Adrenal gland (tissue), 12 donors: ENCODE data around the gene NHERF1. TPM values are rescaled to one million over a fixed set of nuclear protein-coding genes. Genes with fewer than 3 reads are reported as not detected.

ENCODE experiments used
- DNase-seq, 7 donors: peaks; one replicate each; pipeline ENCODE4 v3.0.0-alpha.2; 2019 to 2020
- H3K27ac ChIP-seq, 5 donors: fragments of 200-600 bp; sonication (generic) in 4 of 5; 1 replicate in 3 of 5; 2 replicates in 2 of 5; pipeline versions ENCODE4 v1.5.1 to v1.8.0; 2016 to 2020; ENCODE audit warnings: mild to moderate bottlenecking in 1 of 5
- H3K27me3 ChIP-seq: fragments of 200-600 bp; 2 replicates; pipeline ENCODE4 v1.8.0; 2021
- H3K36me3 ChIP-seq, 2 donors: fragments of 200-600 bp; replicated peaks in 1 of 2; 1 replicate in 1 of 2; 2 replicates in 1 of 2; pipeline versions ENCODE4 v1.5.1 to v1.8.0; 2018 to 2022
- H3K4me1 ChIP-seq, 2 donors: fragments of 200-600 bp; replicated peaks in 1 of 2; 1 replicate in 1 of 2; 2 replicates in 1 of 2; pipeline versions ENCODE4 v1.5.1 to v1.8.0; 2018 to 2021
- H3K4me3 ChIP-seq, 4 donors: fragments of 200-600 bp; sonication (generic) in 3 of 4; one replicate each; pipeline ENCODE4 v1.5.1; 2016 to 2018
- H3K9me3 ChIP-seq, 3 donors: fragments of 200-600 bp; sonication (generic) in 1 of 3; replicated peaks in 1 of 3; 1 replicate in 2 of 3; 2 replicates in 1 of 3; pipeline versions ENCODE4 v1.5.1 to v1.8.0; 2016 to 2021
- POLR2A ChIP-seq, 2 donors: fragments of 450-650 bp; IDR thresholded peaks; one replicate each; pipeline ENCODE4 v1.6.1; 2017; ENCODE audit warnings: antibody characterized with exemption in 2 of 2, mild to moderate bottlenecking in 2 of 2, moderate library complexity in 1 of 2
- WGBS, 4 donors: extraction: QIAGEN DNeasy Blood & Tissue Kit in 2 of 4; methylation state at CpG; one replicate each; pipeline versions ENCODE4 v1.1.5 to v1.1.7; 2013 to 2017; 5-methylcytosine and 5-hydroxymethylcytosine counted together
- intact Hi-C, 2 donors: fragments of 100-400 bp; cut with DNase I; formaldehyde crosslinking; loops; one replicate each; pipeline versions ENCODE4 v1.14.1 to v1.15.0; 2022 to 2023
- polyA plus RNA-seq, 3 donors: library from polyadenylated mRNA; stranded (reverse); fragments of 200-250 nt in 2 of 3; fragments of 350-450 nt in 1 of 3; fragmentation: Illumina TruSeq in 1 of 3; extraction: RNeasy Lipid Tissue Mini Kit (QIAGEN cat#74804) in 1 of 3; gene quantifications; one replicate each; pipeline ENCODE4 v1.2.3, GENCODE V29; 2013 to 2014
- total RNA-seq, 9 donors: library from RNA; depleted of rRNA in 4 of 9; stranded (reverse); fragments of >200 nt in 4 of 9; fragments of 120-200 nt in 1 of 9; fragmentation: NEBNext Ultra II Directional in 1 of 9; extraction: Animal tissue kit (Norgen Biotek cat#: 25700) in 1 of 9; gene quantifications; one replicate each; pipeline versions ENCODE4 v1.1.0 to v1.2.4, GENCODE V29; 2013 to 2023
- TF ChIP-seq, protein P1 (sequence below), 6 experiments: fragments of 450-650 bp in 4 of 6; fragments of 200-600 bp in 2 of 6; sonication (generic) in 1 of 6; IDR thresholded peaks; 1 replicate in 5 of 6; 2 replicates in 1 of 6; pipeline versions ENCODE4 v1.5.1 to v1.8.0; 2016 to 2021; ENCODE audit warnings: antibody characterized with exemption in 6 of 6, mild to moderate bottlenecking in 2 of 6, moderate library complexity in 1 of 6
- donor health status: healthy with polysubstance abuse.
- donor health status: Bipolar disorder and iron deficiency.
- donor health status: DM: yes; HTN: yes; CAD: no.
- donor health status: DM: no; HTN: no; CAD: no.
- donor health status: DM: no; HTN: no; CAD: no.
- donor health status: DM: yes; HTN: yes; CAD: no.

NHERF1 gene
- total and polyA plus RNA-seq, 12 donors, result 22.0 to 277 (median 209) TPM

- Histone ChIP-seq H3K4me1 (peaks cover 0 to 3% of the 10 kb centered on the region in 2 donors), H3K4me3 (no peak overlapping the region), H3K36me3 (peaks cover 0 to 18% of the 10 kb centered on the region in 2 donors), H3K27ac (no peak overlapping the region), H3K27me3 (no peaks in the 10 kb centered on the region), H3K9me3 (no peaks in the 10 kb centered on the region)
- intact Hi-C loops, result no loop called here
- DNase-seq, result no peak
- TF ChIP-seq, protein P1, sequence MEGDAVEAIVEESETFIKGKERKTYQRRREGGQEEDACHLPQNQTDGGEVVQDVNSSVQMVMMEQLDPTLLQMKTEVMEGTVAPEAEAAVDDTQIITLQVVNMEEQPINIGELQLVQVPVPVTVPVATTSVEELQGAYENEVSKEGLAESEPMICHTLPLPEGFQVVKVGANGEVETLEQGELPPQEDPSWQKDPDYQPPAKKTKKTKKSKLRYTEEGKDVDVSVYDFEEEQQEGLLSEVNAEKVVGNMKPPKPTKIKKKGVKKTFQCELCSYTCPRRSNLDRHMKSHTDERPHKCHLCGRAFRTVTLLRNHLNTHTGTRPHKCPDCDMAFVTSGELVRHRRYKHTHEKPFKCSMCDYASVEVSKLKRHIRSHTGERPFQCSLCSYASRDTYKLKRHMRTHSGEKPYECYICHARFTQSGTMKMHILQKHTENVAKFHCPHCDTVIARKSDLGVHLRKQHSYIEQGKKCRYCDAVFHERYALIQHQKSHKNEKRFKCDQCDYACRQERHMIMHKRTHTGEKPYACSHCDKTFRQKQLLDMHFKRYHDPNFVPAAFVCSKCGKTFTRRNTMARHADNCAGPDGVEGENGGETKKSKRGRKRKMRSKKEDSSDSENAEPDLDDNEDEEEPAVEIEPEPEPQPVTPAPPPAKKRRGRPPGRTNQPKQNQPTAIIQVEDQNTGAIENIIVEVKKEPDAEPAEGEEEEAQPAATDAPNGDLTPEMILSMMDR (IDR thresholded peaks at IDR 0.05), result no peak
- 74 to 88% (median 85%) methylated on average over 8 of the region's 8 CpGs for WGBS, 4 donors
Measured at GRCh38 chr17:74801896-74802295, 53.5 kb downstream of the NHERF1 start.

- H3K36me3 ChIP-seq, result peaks cover 0 to 10% of the 10 kb centered on the region in 2 donors
- H3K27ac ChIP-seq, result no peak overlapping the region
- H3K9me3 ChIP-seq, result no peaks in the 10 kb centered on the region
- 90 to 95% (median 94%) methylated on average over 8 to 12 of the region's 12 CpGs for WGBS, 4 donors
- H3K4me1 ChIP-seq, result no peaks in the 10 kb centered on the region
- DNase-seq, result no peak
- TF ChIP-seq, protein P1 (IDR thresholded peaks at IDR 0.05), result no peak
- no peak for TF ChIP-seq POLR2A (IDR thresholded peaks at IDR 0.05)
- intact Hi-C loops, result no loop called here
- H3K27me3 ChIP-seq, result no peaks in the 10 kb centered on the region
- no peak overlapping the region for H3K4me3 ChIP-seq
Measured at GRCh38 chr17:74803388-74803930, 55.0 kb downstream of the NHERF1 start.

DNA sequence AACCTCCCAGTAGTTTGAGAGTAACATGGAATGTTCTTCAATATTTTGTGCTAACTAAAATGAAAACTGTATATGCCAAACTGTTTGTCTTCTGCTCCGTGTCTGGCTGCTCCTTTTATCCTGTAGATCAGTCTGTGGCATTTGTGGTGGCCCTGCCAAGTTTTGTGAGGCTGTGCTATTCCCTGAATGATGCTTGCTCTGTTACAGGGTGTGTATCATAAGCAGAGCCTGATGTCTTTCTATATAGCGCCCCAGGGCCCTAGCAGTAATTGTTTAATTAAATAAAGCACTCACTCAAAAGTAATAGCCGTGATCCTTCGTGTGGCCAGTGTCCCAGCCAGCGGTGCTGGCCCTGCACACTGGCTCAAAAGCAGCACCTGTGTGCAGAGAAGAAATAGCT lies 55.5 kb downstream of the NHERF1 start:
- TF ChIP-seq POLR2A (IDR thresholded peaks at IDR 0.05), result no peak
- TF ChIP-seq, protein P1 (IDR thresholded peaks at IDR 0.05), result no peak
- peak in 1 of 7 donors; percentile 64 for DNase-seq
- peaks cover 0 to 5% of the 10 kb centered on the region in 2 donors for H3K36me3 ChIP-seq
- no peaks in the 10 kb centered on the region for H3K27me3 ChIP-seq
- no peaks in the 10 kb centered on the region for H3K9me3 ChIP-seq
- intact Hi-C loops, result no loop called here
- no peak overlapping the region for H3K27ac ChIP-seq
- H3K4me1 ChIP-seq, result no peaks in the 10 kb centered on the region
- H3K4me3 ChIP-seq, result no peak overlapping the region
- 80 to 90% (median 86%) methylated on average over 4 to 5 of the region's 5 CpGs for WGBS, 4 donors

- no peak overlapping the region for H3K4me3 ChIP-seq
- intact Hi-C loops, result no loop called here
- H3K36me3 ChIP-seq, result no peaks in the 10 kb centered on the region
- H3K9me3 ChIP-seq, result no peaks in the 10 kb centered on the region
- DNase-seq, result no peak
- WGBS, 4 donors, result 92 to 97% (median 94%) methylated on average over 7 of the region's 7 CpGs
- no peaks in the 10 kb centered on the region for H3K4me1 ChIP-seq
- no peak overlapping the region for H3K27ac ChIP-seq
- TF ChIP-seq, protein P1 (IDR thresholded peaks at IDR 0.05), result no peak
- TF ChIP-seq POLR2A (IDR thresholded peaks at IDR 0.05), result no peak
- H3K27me3 ChIP-seq, result no peaks in the 10 kb centered on the region
Measured at GRCh38 chr17:74804683-74805082, 56.3 kb downstream of the NHERF1 start.
